Ishikawa (cell line): Measurements from ENCODE around the gene ZNF260.
A peak's percentile ranks its signal among the peaks of the same experiment; 100 is the strongest.

Experiments
- CREB1 ChIP-seq: IDR thresholded peaks from 2 replicates; pipeline ENCODE4 v1.6.1; 2012; ENCODE audit warnings: low read depth
- EP300 ChIP-seq: IDR thresholded peaks from 2 replicates; pipeline ENCODE4 v1.6.1; 2012; ENCODE audit warnings: borderline replicate concordance
- RAD21 ChIP-seq: IDR thresholded peaks from 2 replicates; pipeline ENCODE4 v1.6.1; 2012; ENCODE audit warnings: low read depth
- TCF12 ChIP-seq: IDR thresholded peaks from 2 replicates; pipeline ENCODE4 v1.6.1; 2012; ENCODE audit warnings: low read depth
- YY1 ChIP-seq: IDR thresholded peaks from 2 replicates; pipeline ENCODE4 v1.6.1; 2012; ENCODE audit warnings: low read depth
- ZBTB7A ChIP-seq: IDR thresholded peaks from 2 replicates; pipeline ENCODE4 v1.6.1; 2012; ENCODE audit warnings: low read depth
- TF ChIP-seq, protein P1 (sequence below): IDR thresholded peaks from 2 replicates; pipeline ENCODE4 v1.6.1; 2012; ENCODE audit warnings: low read depth, mild to moderate bottlenecking
- TF ChIP-seq, protein P2 (sequence below): IDR thresholded peaks from 2 replicates; pipeline ENCODE4 v1.6.1; 2012

GRCh38 chr19:36547001-36547732 lies 19.1 kb upstream of the ZNF260 start:
- TF ChIP-seq RAD21 (no peak), YY1 (no peak), TCF12 (peak; percentile 54; the same call in 1 of the 2 replicates), ZBTB7A (no peak), EP300 (no peak), CREB1 (no peak)
- TF ChIP-seq, protein P1, sequence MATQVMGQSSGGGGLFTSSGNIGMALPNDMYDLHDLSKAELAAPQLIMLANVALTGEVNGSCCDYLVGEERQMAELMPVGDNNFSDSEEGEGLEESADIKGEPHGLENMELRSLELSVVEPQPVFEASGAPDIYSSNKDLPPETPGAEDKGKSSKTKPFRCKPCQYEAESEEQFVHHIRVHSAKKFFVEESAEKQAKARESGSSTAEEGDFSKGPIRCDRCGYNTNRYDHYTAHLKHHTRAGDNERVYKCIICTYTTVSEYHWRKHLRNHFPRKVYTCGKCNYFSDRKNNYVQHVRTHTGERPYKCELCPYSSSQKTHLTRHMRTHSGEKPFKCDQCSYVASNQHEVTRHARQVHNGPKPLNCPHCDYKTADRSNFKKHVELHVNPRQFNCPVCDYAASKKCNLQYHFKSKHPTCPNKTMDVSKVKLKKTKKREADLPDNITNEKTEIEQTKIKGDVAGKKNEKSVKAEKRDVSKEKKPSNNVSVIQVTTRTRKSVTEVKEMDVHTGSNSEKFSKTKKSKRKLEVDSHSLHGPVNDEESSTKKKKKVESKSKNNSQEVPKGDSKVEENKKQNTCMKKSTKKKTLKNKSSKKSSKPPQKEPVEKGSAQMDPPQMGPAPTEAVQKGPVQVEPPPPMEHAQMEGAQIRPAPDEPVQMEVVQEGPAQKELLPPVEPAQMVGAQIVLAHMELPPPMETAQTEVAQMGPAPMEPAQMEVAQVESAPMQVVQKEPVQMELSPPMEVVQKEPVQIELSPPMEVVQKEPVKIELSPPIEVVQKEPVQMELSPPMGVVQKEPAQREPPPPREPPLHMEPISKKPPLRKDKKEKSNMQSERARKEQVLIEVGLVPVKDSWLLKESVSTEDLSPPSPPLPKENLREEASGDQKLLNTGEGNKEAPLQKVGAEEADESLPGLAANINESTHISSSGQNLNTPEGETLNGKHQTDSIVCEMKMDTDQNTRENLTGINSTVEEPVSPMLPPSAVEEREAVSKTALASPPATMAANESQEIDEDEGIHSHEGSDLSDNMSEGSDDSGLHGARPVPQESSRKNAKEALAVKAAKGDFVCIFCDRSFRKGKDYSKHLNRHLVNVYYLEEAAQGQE, result no peak
- TF ChIP-seq, protein P2, sequence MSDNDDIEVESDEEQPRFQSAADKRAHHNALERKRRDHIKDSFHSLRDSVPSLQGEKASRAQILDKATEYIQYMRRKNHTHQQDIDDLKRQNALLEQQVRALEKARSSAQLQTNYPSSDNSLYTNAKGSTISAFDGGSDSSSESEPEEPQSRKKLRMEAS, result no peak
